Retinal pigment epithelial cell (primary cell): ENCODE results near the gene GPR161.

ENCODE experiments used
- DNase-seq: peaks from one replicate; pipeline ENCODE4 v3.0.0-alpha.2; 2010; ENCODE audit warnings: low read depth
- H3K4me3 ChIP-seq: 2 replicates; pipeline ENCODE4 v1.5.1; 2011; ENCODE audit warnings: mild to moderate bottlenecking, low read length, control low read depth, moderate library complexity
- CTCF ChIP-seq: conservative IDR thresholded peaks from 2 replicates; pipeline ENCODE4 v1.5.1; 2011; ENCODE audit warnings: low read depth, low read length, control low read depth, inconsistent platforms

GPR161 gene

GRCh38 chr1:168032029-168032428 lies 104.7 kb downstream of the GPR161 start:
- no peak for DNase-seq
- TF ChIP-seq CTCF, result no peak
- H3K4me3 ChIP-seq, result no peak overlapping the region

GRCh38 chr1:168031627-168032026 lies 105.1 kb downstream of the GPR161 start:
- no peak for TF ChIP-seq CTCF
- H3K4me3 ChIP-seq, result no peak overlapping the region
- no peak for DNase-seq

- no peak for DNase-seq
- no peak overlapping the region for H3K4me3 ChIP-seq
- no peak for TF ChIP-seq CTCF
Observed at GRCh38 chr1:168031198-168031597, 105.5 kb downstream of the GPR161 start.
